GM18517 (cell line): ENCODE measurements around the gene ASB18.

Experiments used
- ATAC-seq: cut with Tn5 transposase; IDR thresholded peaks from one replicate; pipeline ENCODE4 v1.9.1; 2021; ENCODE audit warnings: mild to moderate bottlenecking, moderate library complexity; ENCODE audit not compliant: unreplicated experiment

ASB18 gene

DNA sequence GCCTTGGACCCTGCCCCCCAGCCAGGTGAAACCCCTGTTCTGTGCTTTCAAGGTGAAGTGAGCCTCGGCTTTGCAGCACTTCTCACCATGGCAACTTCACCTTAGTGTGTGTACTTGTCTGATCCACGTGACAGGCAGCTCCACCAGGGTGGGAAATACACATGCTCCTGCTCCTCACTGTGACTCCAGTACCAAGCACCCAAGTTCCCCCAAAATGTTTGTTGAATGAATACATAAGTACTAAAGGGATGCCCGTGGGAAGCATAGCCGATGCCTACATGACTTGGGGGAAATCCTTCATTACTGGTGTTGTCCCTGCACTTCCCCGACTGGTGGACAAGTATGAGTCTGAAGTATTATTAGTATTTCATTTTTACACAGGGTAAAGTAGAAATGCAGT, 54.2 kb downstream of the ASB18 start:
- ATAC-seq: no peak

DNA sequence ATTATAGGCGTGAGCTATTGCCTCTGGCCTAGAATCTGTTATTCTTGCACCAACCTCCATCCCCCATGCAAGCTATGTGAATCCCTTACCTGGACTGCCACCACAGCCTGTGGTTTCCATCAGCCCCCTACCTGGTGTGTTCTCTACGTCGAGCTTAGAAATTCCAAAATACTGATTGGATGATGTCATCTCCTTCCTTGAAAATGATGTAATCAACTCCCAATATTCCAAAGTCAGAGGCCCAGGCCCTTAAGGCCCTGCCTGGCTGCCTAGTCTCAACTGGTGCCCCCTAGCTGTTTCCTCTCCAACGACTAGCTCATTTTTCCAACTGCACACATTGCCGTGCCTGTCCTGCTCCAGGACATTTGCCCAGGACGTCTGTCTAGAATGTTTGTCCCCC, 54.7 kb downstream of the ASB18 start:
- no peak for ATAC-seq

- no peak for ATAC-seq
These were observed 55.9 kb downstream of the ASB18 start for GRCh38 chr2:236208019-236208926.

DNA sequence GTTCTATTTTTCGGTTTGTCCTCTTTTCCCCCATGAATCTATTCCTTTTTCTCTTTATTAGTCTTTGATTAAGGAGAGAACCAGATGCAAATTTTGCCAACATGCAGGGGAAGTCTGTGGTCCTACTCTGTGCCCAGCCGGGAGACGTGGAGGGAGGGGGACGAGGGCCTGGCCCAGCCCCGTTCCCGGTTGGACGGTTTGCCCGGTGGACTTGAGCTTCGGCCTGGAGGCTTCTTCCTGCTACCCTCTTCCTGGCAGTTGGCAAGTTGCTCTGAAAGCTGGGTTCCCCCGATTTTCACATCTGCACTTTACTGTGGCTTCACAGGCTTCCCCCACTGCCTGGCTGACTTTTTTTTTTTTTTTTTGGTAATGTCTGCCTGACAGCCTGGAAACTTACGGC, 56.7 kb downstream of the ASB18 start:
- ATAC-seq: no peak

DNA sequence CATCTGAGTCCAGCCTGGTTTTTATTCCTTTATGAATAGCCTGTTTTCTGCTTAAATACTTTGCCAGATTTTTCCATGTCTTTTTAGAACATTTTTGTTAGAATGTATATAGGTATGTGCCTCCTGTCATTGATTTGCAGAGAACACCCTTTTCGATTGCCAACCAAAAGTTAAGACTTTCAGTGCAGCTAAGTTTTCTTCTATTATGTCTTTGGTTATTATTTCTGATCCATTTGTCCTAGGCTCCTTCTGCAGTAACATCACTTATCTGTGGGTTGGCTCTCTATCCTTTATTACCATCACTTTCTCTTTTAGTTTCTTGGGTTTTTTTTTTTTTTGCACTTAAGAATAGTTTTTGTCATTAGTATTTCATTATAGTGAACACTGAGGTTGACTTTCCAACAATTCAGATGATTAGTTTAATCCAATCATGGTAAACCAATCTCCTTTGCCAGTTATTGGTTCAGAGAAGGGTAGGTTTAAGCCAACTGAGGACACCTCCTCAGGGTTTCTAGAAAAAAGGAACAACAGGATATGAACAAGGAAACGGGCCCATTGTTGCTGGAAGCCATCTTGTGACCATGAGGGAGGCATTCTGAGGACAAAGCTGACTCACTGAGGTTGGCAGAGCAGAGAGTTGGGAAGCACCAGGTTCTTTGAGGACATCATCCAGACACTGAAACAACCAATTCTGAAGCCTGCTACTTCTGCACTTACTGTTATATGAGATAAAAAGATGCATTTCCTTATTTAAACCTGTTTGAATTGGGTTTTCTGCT, 58.1 kb downstream of the ASB18 start:
- no peak for ATAC-seq

DNA sequence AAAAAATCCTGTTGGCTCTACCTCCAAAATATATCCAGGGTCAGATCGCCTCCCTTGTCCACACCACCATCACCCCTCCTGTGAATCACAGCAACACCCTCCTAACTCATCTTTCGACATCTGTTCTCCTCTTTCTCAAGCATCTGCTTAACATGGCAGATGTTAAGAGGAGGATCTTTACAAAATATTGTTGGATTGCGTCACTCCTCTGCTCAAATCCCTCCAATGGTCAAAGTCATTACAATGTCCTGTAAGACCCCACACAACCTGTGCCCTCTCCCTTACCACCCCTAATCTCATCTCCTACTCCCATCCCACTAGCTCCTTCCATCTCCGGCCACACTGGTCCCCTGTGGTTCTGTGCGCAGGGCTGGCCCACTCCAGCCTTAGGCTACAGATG, 59.3 kb downstream of the ASB18 start:
- no peak for ATAC-seq

- ATAC-seq: no peak
These were observed 63.8 kb downstream of the ASB18 start for GRCh38 chr2:236200378-236200777.

DNA sequence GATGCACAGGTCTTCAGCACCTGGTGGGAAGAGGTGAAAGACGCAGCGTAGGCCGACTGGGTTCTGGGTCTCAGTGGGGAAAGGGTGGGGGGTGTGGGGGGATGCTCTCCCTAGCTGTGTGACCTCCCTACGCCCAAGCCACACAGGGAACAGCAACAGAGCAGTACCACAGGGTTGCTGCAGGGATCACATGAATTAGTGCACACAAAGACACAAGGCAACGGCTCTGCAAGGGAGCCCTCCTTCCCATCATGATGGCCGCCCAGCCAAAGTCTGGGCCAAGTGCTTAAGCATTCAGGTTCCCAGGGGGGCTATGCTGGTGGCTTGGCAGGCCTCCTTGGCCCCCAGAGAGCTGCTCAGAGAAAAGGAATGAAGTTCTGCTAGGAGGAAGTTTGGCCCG, 67.8 kb downstream of the ASB18 start:
- ATAC-seq: no peak

DNA sequence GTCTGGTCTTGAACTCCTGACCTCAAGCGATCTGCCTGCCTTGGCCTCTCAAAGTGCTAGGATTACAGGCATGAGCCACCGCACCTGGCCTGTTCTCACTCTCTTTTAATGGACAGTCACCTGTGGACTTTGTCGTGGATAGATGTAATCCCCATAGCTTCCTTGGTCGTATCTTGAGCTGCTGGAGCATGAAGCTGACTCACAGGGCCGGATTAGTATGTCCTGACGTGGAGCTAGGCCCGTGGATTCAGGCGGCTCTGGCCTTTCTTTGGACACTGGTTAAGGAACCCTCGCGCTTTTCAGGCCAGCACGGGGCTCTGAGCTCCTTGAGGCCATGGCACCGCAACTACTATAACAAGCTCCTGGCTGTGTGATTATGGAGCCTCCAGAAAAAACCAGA, 68.5 kb downstream of the ASB18 start:
- ATAC-seq: no peak

GRCh38 chr2:236194786-236195185, 69.4 kb downstream of the ASB18 start:
- no peak for ATAC-seq

- ATAC-seq: no peak
These were observed 71.2 kb downstream of the ASB18 start for GRCh38 chr2:236193026-236193425.

DNA sequence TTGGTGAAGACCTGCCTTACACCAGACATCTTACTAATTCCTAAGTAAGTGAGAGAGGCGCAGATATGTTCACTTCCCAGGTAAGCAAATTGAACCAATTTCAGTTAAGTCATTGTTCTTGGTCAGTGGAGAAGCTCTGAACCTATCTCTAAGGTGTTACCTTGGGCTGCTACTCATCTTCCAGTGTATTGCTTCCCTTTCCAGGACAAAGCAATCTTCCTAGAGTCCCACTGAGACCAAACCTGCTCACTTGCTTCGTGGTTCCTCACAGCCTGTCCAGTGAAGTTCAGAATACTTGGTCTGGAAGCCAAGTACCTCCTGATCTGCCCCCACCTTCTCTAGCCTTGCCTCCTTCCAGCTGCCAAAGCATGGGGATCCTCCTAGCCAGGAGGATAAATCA, 73.5 kb downstream of the ASB18 start:
- no peak for ATAC-seq

GRCh38 chr2:236184701-236185100, 79.5 kb downstream of the ASB18 start:
- ATAC-seq: no peak

GRCh38 chr2:236180831-236181453, 83.3 kb downstream of the ASB18 start:
- ATAC-seq: no peak

GRCh38 chr2:236180076-236180816, 84.0 kb downstream of the ASB18 start:
- no peak for ATAC-seq

GRCh38 chr2:236179236-236180075, 84.8 kb downstream of the ASB18 start:
- ATAC-seq: no peak

- ATAC-seq: no peak
These were observed 85.3 kb downstream of the ASB18 start for GRCh38 chr2:236178890-236179235.

- no peak for ATAC-seq
These were observed 86.0 kb downstream of the ASB18 start for GRCh38 chr2:236177967-236178889.

DNA sequence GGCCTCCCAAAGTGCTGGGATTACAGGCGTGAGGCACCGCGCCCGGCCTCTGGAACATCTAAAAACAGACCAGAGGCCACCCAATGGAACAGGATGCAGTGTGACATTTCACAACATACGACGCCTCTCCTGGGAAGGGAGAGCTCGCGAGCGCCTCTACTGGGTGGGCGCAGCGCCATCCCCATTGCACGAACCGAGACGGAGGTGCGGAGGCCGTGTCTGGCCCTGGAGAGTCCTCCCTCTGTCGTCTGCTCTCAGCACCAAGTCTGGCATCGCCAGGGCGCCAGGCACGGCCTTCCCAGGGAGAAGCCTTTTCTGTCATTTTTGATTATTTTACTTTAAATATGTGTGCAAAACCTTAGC, 86.6 kb downstream of the ASB18 start:
- ATAC-seq: no peak
